GM12872 (cell line): ENCODE results near the gene ADGRG1.

Source experiments
- TF ChIP-seq, protein P1 (sequence below): IDR thresholded peaks from 3 replicates; pipeline ENCODE4 v1.5.1; 2011; ENCODE audit warnings: low read depth, mild to moderate bottlenecking, low read length, moderate library complexity; ENCODE audit not compliant: insufficient read depth

ADGRG1 gene

DNA sequence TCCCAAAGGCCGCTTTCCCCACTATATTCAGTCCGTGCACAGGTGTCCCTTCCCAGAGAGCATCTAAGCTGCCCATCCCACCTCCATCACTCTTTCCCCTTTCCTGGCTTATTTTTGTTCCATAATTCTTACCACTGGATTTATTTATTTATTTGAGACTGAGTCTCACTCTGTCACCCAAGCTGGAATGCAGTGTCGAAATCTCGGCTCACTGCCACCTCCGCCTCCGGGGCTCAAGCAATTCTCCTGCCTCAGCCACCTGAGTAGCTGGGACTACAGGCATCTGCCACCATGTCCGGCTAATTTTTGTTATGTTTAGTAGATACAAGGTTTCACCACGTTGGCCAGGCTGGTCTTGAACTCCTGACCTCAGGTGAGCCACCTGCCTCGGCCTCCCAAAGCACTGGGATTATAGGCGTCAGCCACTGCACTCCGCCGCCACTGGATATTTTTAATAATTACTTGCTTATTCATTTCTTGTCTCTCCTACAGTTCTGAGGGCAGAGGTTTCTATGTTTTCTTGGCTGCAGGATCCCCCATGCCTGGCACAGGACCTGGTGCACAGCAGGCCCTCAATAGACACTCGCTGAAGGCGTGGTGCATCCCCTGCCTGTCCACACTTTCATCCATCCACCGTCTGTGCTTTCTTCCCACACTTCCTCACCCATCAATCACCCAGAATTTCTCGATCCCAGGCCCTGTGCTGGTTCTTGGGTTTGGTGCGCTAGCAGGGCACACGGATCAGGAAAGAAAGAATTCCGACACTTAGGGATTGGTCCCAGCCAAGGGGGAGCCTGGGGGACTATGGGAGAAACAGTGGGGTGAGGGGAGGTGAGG is 9.9 kb upstream of the ADGRG1 start:
- TF ChIP-seq, protein P1, sequence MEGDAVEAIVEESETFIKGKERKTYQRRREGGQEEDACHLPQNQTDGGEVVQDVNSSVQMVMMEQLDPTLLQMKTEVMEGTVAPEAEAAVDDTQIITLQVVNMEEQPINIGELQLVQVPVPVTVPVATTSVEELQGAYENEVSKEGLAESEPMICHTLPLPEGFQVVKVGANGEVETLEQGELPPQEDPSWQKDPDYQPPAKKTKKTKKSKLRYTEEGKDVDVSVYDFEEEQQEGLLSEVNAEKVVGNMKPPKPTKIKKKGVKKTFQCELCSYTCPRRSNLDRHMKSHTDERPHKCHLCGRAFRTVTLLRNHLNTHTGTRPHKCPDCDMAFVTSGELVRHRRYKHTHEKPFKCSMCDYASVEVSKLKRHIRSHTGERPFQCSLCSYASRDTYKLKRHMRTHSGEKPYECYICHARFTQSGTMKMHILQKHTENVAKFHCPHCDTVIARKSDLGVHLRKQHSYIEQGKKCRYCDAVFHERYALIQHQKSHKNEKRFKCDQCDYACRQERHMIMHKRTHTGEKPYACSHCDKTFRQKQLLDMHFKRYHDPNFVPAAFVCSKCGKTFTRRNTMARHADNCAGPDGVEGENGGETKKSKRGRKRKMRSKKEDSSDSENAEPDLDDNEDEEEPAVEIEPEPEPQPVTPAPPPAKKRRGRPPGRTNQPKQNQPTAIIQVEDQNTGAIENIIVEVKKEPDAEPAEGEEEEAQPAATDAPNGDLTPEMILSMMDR = no peak

DNA sequence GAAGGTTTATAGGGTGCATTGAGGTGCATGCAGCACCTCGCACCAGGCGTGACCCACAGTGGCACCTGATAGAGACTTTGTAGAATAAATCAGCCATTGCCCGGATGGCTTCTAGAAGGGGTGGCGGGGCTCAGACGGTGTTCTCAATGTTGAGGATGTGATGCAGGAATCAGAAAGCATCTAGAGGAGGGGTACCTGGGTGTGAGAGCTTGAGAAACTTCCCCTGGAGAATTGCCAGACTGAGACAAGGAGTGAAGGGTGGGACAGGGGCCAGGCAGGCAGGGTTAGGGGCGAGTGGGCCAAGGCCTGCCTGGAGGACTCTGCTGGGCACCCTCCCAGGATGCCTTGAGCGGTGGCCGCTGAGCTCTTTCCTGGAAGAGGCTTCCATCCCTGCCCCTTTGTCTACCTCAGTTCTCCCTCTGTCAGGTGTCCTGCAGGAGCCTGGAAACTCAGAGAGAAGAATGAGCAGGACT is 9.3 kb upstream of the ADGRG1 start:
- TF ChIP-seq, protein P1 = no peak

- TF ChIP-seq, protein P1 = no peak
These were observed 8.7 kb upstream of the ADGRG1 start for GRCh38 chr16:57619606-57620334.

GRCh38 chr16:57620335-57621231 is 7.8 kb upstream of the ADGRG1 start:
- TF ChIP-seq, protein P1 = no peak

GRCh38 chr16:57621521-57622271 is 6.7 kb upstream of the ADGRG1 start:
- TF ChIP-seq, protein P1 = no peak

- TF ChIP-seq, protein P1 = no peak
These were observed 5.8 kb upstream of the ADGRG1 start for GRCh38 chr16:57622361-57623250.
